SK-N-MC (cell line): Measurements from ENCODE around the gene RBM42.

Experiments used
- EZH2 ChIP-seq: fragments of 200-600 bp; sonication (generic); IDR thresholded peaks from one replicate; pipeline ENCODE4 v1.6.1; 2017; ENCODE audit warnings: antibody characterized with exemption
- FOXP2 ChIP-seq: optimal IDR thresholded peaks from 2 replicates; pipeline ENCODE3; 2011; ENCODE audit warnings: mild to moderate bottlenecking, moderate library complexity; ENCODE audit not compliant: insufficient read depth; ENCODE audit errors: extremely low read length, control extremely low read depth
- POLR2AphosphoS5 ChIP-seq: IDR thresholded peaks from 2 replicates; pipeline ENCODE4 v1.6.1; 2012; ENCODE audit warnings: mild to moderate bottlenecking, low read depth, low read length, borderline replicate concordance

DNA sequence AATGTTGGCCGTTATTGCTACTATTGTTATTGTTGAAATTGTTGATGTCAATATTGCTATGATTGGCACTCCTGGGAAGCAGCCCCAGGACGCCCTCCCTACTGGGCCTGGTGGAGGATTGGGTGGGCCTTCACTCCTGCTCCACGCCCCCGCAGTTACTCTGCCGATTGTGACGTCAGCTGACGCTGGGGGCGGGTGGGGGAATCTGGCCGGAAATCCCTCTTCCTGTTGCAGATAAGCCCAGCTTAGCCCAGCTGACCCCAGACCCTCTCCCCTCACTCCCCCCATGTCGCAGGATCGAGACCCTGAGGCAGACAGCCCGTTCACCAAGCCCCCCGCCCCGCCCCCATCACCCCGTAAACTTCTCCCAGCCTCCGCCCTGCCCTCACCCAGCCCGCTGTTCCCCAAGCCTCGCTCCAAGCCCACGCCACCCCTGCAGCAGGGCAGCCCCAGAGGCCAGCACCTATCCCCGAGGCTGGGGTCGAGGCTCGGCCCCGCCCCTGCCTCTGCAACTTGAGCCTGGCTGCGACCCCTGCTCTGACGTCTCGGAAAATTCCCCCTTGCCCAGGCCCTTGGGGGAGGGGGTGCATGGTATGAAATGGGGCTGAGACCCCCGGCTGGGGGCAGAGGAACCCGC lies 12.8 kb downstream of the RBM42 start, which contains the start of gene ETV2:
- TF ChIP-seq POLR2AphosphoS5 (no peak), EZH2 (no peak), FOXP2 (no peak)
